Vagina (tissue), 2 donors: ENCODE data around the gene SMARCD2. TPM values are rescaled to one million over a fixed set of nuclear protein-coding genes. Genes with fewer than 3 reads are reported as not detected.
A peak's percentile ranks its signal among the peaks of the same experiment; 100 is the strongest.
"Not testable (repeated sequence)": the region's sequence is repeated elsewhere in the genome, so short reads cannot be mapped to it uniquely, and the experiment has no call there.

Experiments used
- DNase-seq, 2 donors: peaks; one replicate each; pipeline ENCODE4 v3.0.0-alpha.2; 2017; ENCODE audit errors: extremely low spot score in 2 of 2
- H3K27ac ChIP-seq: fragments of 200-600 bp; sonication (generic); one replicate; pipeline ENCODE4 v1.5.1; 2019
- H3K27me3 ChIP-seq: fragments of 200-600 bp; sonication (generic); one replicate; pipeline ENCODE4 v1.5.1; 2019
- H3K36me3 ChIP-seq, 2 donors: fragments of 200-600 bp; sonication (generic); one replicate each; pipeline ENCODE4 v1.5.1; 2017 to 2019
- H3K4me1 ChIP-seq: fragments of 200-600 bp; sonication (generic); one replicate; pipeline ENCODE4 v1.5.1; 2019
- H3K4me3 ChIP-seq, 2 donors: fragments of 200-600 bp; sonication (generic); 1 replicate in 1 of 2; 2 replicates in 1 of 2; pipeline ENCODE4 v1.5.1; 2016 to 2019
- H3K9me3 ChIP-seq: fragments of 200-600 bp; sonication (generic); one replicate; pipeline ENCODE4 v1.5.1; 2019
- CTCF ChIP-seq, 3 experiments: fragments of 450-650 bp in 2 of 3; fragments of 200-600 bp in 1 of 3; sonication (generic) in 1 of 3; IDR thresholded peaks; one replicate each; pipeline ENCODE4 v1.5.1; 2017 to 2019; ENCODE audit warnings: antibody characterized with exemption in 3 of 3, mild to moderate bottlenecking in 2 of 3, moderate library complexity in 2 of 3
- POLR2A ChIP-seq, 2 donors: fragments of 450-650 bp; IDR thresholded peaks; one replicate each; pipeline ENCODE4 v1.6.1; 2017; ENCODE audit warnings: antibody characterized with exemption in 2 of 2, mild to moderate bottlenecking in 2 of 2, moderate library complexity in 2 of 2
- POLR2AphosphoS5 ChIP-seq, 2 donors: sonication (generic); formaldehyde crosslinking; IDR thresholded peaks; one replicate each; pipeline ENCODE4 v1.9.0; 2017; ENCODE audit warnings: antibody characterized with exemption in 2 of 2, mild to moderate bottlenecking in 2 of 2, low read depth in 1 of 2; ENCODE audit not compliant: insufficient read depth in 1 of 2
- intact Hi-C: fragments of 100-400 bp; cut with DNase I; formaldehyde crosslinking; loops from one replicate; pipeline ENCODE4 v1.15.1; 2023
- total RNA-seq: library from RNA; depleted of rRNA; stranded (reverse); fragments of >200 nt; gene quantifications from one replicate; pipeline ENCODE4 v1.2.3, GENCODE V29; 2016

SMARCD2 gene
- total RNA-seq, 1 donor from 2014 or later: 146 TPM

GRCh38 chr17:63848834-63849689 lies 6.6 kb upstream of the SMARCD2 start:
- TF ChIP-seq CTCF (IDR thresholded peaks at IDR 0.05) (peak; percentile 30 to 72 (median 32)), POLR2AphosphoS5 (IDR thresholded peaks at IDR 0.05; ENCODE audit: insufficient read depth in 1 of 2, low read depth in 1 of 2) (peak; percentile 52 to 61), POLR2A (IDR thresholded peaks at IDR 0.05) (no peak)
- Histone ChIP-seq H3K36me3 (no peaks in the 10 kb centered on the region), H3K9me3 (no peaks in the 10 kb centered on the region), H3K4me3 (peak overlapping the region; percentile 41 to 54), H3K27ac (peak overlapping the region; percentile 54), H3K4me1 (peaks cover 11% of the 10 kb centered on the region), H3K27me3 (no peaks in the 10 kb centered on the region)
- intact Hi-C loops: loop anchor here (10.0 kb wide), 1 partner anchor 1076 kb away; no protein-coding TSS in a partner anchor
- no peak for DNase-seq

- Histone ChIP-seq H3K9me3 (no peaks in the 10 kb centered on the region), H3K27ac (no peak overlapping the region), H3K4me3 (no peak overlapping the region), H3K36me3 (no peaks in the 10 kb centered on the region), H3K4me1 (peaks cover 19% of the 10 kb centered on the region), H3K27me3 (no peaks in the 10 kb centered on the region)
- DNase-seq: no peak
- intact Hi-C loops: loop anchor here (10.0 kb wide), 1 partner anchor 1077 kb away; no protein-coding TSS in a partner anchor
- no peak for TF ChIP-seq CTCF (IDR thresholded peaks at IDR 0.05)
These were observed 5.2 kb upstream of the SMARCD2 start for GRCh38 chr17:63847525-63848249.

GRCh38 chr17:63845509-63845908 lies 3.0 kb upstream of the SMARCD2 start:
- Histone ChIP-seq H3K4me1 (peaks cover 31% of the 10 kb centered on the region), H3K9me3 (no peaks in the 10 kb centered on the region), H3K36me3 (no peaks in the 10 kb centered on the region), H3K27ac (no peak overlapping the region), H3K27me3 (no peaks in the 10 kb centered on the region), H3K4me3 (no peak overlapping the region)
- TF ChIP-seq CTCF (IDR thresholded peaks at IDR 0.05): no peak
- TF ChIP-seq POLR2A (IDR thresholded peaks at IDR 0.05): no peak
- no peak for TF ChIP-seq POLR2AphosphoS5 (IDR thresholded peaks at IDR 0.05; ENCODE audit: insufficient read depth in 1 of 2, low read depth in 1 of 2)
- DNase-seq: no peak
- intact Hi-C loops: loop anchor here (10.0 kb wide), 1 partner anchor 1079 kb away; no protein-coding TSS in a partner anchor

- H3K4me3 ChIP-seq: peak overlapping the region; percentile 96 to 100
- peaks cover 45% of the 10 kb centered on the region for H3K4me1 ChIP-seq
- no peak for DNase-seq
- no peaks in the 10 kb centered on the region for H3K27me3 ChIP-seq
- TF ChIP-seq CTCF (IDR thresholded peaks at IDR 0.05) (no peak), POLR2AphosphoS5 (IDR thresholded peaks at IDR 0.05; ENCODE audit: insufficient read depth in 1 of 2, low read depth in 1 of 2) (no peak), POLR2A (IDR thresholded peaks at IDR 0.05) (no peak)
- H3K36me3 ChIP-seq: no peaks in the 10 kb centered on the region
- no peaks in the 10 kb centered on the region for H3K9me3 ChIP-seq
- intact Hi-C loops: loop anchor here (10.0 kb wide), 1 partner anchor 1081 kb away; no protein-coding TSS in a partner anchor
- peak overlapping the region; percentile 83 for H3K27ac ChIP-seq
These were observed 1.6 kb upstream of the SMARCD2 start for GRCh38 chr17:63843910-63844677.

- H3K36me3 ChIP-seq, DNase-seq, H3K27me3 ChIP-seq, H3K9me3 ChIP-seq: not testable (repeated sequence)
- Histone ChIP-seq H3K4me3 (peak overlapping the region; percentile 96 to 100), H3K4me1 (peaks cover 44% of the 10 kb centered on the region), H3K27ac (peak overlapping the region; percentile 83)
- intact Hi-C loops: loop anchor here (10.0 kb wide), 1 partner anchor 1081 kb away; no protein-coding TSS in a partner anchor
These were observed 953 bp upstream of the SMARCD2 start for GRCh38 chr17:63843387-63843888.
